RWPE1 (cell line): ENCODE data around the gene PMEL.
A peak's percentile ranks its signal among the peaks of the same experiment; 100 is the strongest.

Experiments
- CTCF ChIA-PET: fragments of 350-600 bp; sonication (Branson Sonifier 250); formaldehyde crosslinking; extraction: SDS; loops from one replicate; lab custom pipeline; 2021; lab: Yijun Ruan, JAX
- POLR2A ChIA-PET: fragments of 400-600 bp; formaldehyde crosslinking; extraction: SDS; loops from one replicate; lab custom pipeline; 2020; ENCODE audit warnings: antibody characterized with exemption; ENCODE audit not compliant: low non-redundant PET; lab: Yijun Ruan, JAX
- DNase-seq: peaks from one replicate; pipeline ENCODE4 v3.0.0; 2012; ENCODE audit warnings: low spot score
- H3K27ac ChIP-seq: fragments of 450-650 bp; 2 replicates; pipeline ENCODE4 v1.5.1; 2017
- CTCF ChIP-seq: fragments of 450-650 bp; conservative IDR thresholded peaks from 2 replicates; pipeline ENCODE4 v1.5.1; 2017; ENCODE audit warnings: low read depth, mild to moderate bottlenecking

The PMEL gene

GRCh38 chr12:55955800-55956508 is 9.9 kb downstream of the PMEL start:
- ChIA-PET CTCF (interaction anchor here (0.5 to 2.5 kb wide), 5 partner anchors 16 to 232 kb away, joined by 3 to 13 read pairs (median 3); no protein-coding TSS in a partner anchor), POLR2A (interaction anchor here (0.9 to 2.0 kb wide), 2 partner anchors 18 kb away, joined by 3 to 9 read pairs; partner anchors contain the start of gene RAB5B)
- H3K27ac ChIP-seq, result peak overlapping the region; percentile 72
- TF ChIP-seq CTCF, result no peak; the same call in 1 of the 2 replicates
- DNase-seq, result peak; percentile 88

DNA sequence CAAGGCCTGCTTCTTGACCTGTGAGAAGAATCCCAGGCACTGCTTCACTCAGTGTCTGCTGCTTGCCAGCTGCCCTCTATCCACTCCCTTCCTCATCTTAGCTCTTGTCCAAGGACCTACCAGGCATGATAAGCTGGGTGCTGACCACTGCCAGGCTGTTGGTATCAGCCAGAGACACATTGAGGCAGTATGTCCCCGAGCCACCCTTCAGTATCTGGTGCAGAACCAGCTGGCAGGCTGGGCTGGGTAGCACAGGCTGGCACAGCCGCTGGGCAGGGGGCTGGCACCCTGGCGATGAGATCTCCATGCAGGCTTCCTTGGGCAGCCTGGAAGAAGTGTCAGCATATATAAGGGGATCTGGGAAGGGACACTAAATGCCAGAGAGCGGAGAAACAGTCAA is 10.5 kb downstream of the PMEL start:
- DNase-seq, result no peak
- TF ChIP-seq CTCF, result no peak
- ChIA-PET CTCF (interaction anchor here (0.5 to 2.5 kb wide), 5 partner anchors 15 to 233 kb away, joined by 3 to 13 read pairs (median 3); no protein-coding TSS in a partner anchor), POLR2A (interaction anchor here (0.9 kb wide), 1 partner anchor 18 kb away, joined by 3 read pairs; the partner anchor contains the start of gene RAB5B)
- H3K27ac ChIP-seq, result peak overlapping the region; percentile 72

DNA sequence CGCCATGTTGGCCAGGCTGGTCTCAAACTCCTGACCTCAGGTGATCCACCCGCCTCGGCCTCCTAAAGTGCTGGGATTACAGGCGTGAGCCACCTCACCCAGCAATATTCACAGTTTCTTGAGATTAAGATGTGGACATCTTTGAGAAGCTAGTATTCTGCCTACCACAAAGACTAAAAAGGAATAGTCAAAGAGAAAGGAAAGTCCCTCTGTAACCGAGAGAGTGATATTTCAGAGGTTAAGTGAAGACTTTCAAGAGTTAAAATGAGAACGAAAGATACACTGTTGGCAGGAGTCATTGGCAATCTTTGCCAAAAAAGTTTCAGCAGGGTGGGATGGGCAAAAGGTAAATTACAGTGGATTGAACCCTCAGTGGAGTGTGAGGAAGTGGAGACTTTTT is 19.3 kb downstream of the PMEL start:
- TF ChIP-seq CTCF, result no peak
- H3K27ac ChIP-seq, result peak overlapping the region; percentile 27
- DNase-seq, result no peak
- CTCF ChIA-PET, result no interaction called here
- POLR2A ChIA-PET, result no interaction called here

DNA sequence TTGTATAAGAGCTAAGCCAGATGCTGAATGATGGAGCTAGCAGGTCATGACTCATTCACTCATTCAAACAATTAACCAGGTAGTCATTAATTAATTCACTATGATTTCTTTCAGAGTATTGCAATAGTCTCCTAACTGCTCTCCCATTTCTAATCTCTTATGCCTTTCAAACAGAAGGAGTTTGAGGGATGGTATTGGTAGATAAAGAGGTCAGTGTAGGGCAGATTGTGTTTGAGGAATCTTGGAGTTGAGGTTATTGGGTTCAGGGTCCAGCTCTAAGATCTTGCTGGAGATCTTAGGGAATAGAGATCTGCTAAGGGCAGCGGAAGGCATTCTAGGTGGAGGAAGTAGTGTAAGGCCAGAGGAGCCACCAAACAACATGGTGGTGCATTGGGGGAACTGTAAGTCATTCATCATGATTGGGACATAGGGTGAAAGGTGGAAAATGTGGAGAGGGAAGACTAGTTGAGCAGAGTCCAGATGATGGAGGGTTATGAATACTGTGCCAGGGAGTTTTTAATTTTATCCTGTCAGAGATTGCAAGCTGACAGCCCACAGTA is 23.2 kb downstream of the PMEL start:
- DNase-seq, result no peak
- POLR2A ChIA-PET, result no interaction called here
- CTCF ChIA-PET, result interaction anchor here (0.6 kb wide), 1 partner anchor 8 kb away, joined by 3 read pairs; no protein-coding TSS in a partner anchor
- no peak for TF ChIP-seq CTCF
- no peak overlapping the region for H3K27ac ChIP-seq

- no peak for TF ChIP-seq CTCF
- DNase-seq, result no peak
- ChIA-PET CTCF (no interaction called here), POLR2A (no interaction called here)
- H3K27ac ChIP-seq, result no peak overlapping the region
Measured at GRCh38 chr12:55942055-55942454, 23.8 kb downstream of the PMEL start.

DNA sequence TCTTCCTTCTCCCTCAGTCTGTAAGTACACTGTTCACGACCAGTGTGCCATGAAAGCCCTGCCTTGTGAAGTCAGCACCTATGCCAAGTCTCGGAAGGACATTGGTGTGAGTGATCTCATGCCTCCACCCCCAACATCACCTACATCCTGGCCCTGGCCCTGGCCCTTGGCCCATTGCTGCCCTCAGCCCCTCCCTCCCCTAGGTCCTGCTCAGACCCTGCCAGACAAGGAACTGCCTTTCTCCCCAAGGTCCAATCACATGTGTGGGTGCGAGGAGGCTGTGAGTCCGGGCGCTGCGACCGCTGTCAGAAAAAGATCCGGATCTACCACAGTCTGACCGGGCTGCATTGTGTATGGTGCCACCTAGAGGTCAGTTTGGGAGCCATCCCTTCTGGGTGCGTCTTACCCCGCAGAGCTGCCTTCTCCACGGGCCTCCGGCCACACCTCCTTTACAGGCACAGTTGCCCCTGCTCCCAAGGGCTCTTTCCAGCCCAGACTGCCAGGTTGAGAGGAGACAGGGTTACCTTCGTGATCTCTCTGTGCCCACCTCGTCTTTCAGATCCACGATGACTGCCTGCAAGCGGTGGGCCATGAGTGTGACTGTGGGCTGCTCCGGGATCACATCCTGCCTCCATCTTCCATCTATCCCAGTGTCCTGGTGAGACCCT is 25.6 kb downstream of the PMEL start:
- ChIA-PET CTCF (interaction anchor here (0.6 to 3.1 kb wide), 20 partner anchors 8 to 277 kb away, joined by 3 to 18 read pairs (median 3); partner anchors contain the start of gene PYM1), POLR2A (no interaction called here)
- peak; percentile 88 for TF ChIP-seq CTCF
- peak; percentile 82 for DNase-seq
- peak overlapping the region; percentile 89 for H3K27ac ChIP-seq
